ENCODE results near the gene RFC2. TPM values are rescaled to one million over a fixed set of nuclear protein-coding genes. Genes with fewer than 3 reads are reported as not detected.
"Not testable (repeated sequence)": the region's sequence is repeated elsewhere in the genome, so short reads cannot be mapped to it uniquely, and the experiment has no call there.

Gene RFC2
- total RNA-seq, 2 donors from 2014 or later = 56.7 to 71.6 TPM

- H3K27ac ChIP-seq (ENCODE audit: low read depth, low read length) = no peak overlapping the region
- Mint-ChIP-seq H3K27ac (peak overlapping the region; percentile 68), H3K4me3 (no peak overlapping the region), H3K4me1 (no peaks in the 10 kb centered on the region), H3K9me3 (no peaks in the 10 kb centered on the region), H3K27me3 (ENCODE audit: insufficient read depth) (no peaks in the 10 kb centered on the region), H3K36me3 (ENCODE audit: low read depth) (peaks cover 62% of the 10 kb centered on the region)
- no peaks in the 10 kb centered on the region for H3K9me3 ChIP-seq (ENCODE audit: control insufficient read depth, low read length)
- no peak for TF ChIP-seq CTCF (conservative IDR thresholded peaks at IDR 0.05)
- H3K4me1 ChIP-seq (ENCODE audit: control insufficient read depth, insufficient read depth, low read length) = no peaks in the 10 kb centered on the region
- peaks cover 65% of the 10 kb centered on the region for H3K36me3 ChIP-seq (ENCODE audit: control insufficient read depth, insufficient read depth, low read length)
- WGBS, 2 experiments (ENCODE audit: insufficient coverage in 1 of 2, insufficient read length in 1 of 2) = 96 to 97% methylated on average over 6 to 9 of the region's 9 CpGs
- DNase-seq = no peak
- no peak overlapping the region for H3K9ac ChIP-seq (ENCODE audit: extremely low read depth, low read length, poor library complexity, severe bottlenecking)
- H3K4me3 ChIP-seq (ENCODE audit: low read length) = no peak overlapping the region
- H3K27me3 ChIP-seq (ENCODE audit: control insufficient read depth, insufficient read depth, low read length, poor library complexity, severe bottlenecking) = no peaks in the 10 kb centered on the region
Observed at GRCh38 chr7:74228951-74229900, 25.0 kb downstream of the RFC2 start.

- Mint-ChIP-seq H3K4me3 (no peak overlapping the region), H3K27me3 (ENCODE audit: insufficient read depth) (no peaks in the 10 kb centered on the region), H3K27ac (no peak overlapping the region), H3K36me3 (ENCODE audit: low read depth) (peaks cover 43% of the 10 kb centered on the region), H3K4me1 (no peaks in the 10 kb centered on the region), H3K9me3 (no peaks in the 10 kb centered on the region)
- H3K4me3 ChIP-seq (ENCODE audit: low read length) = no peak overlapping the region
- no peaks in the 10 kb centered on the region for H3K4me1 ChIP-seq (ENCODE audit: control insufficient read depth, insufficient read depth, low read length)
- H3K27me3 ChIP-seq (ENCODE audit: control insufficient read depth, insufficient read depth, low read length, poor library complexity, severe bottlenecking) = no peaks in the 10 kb centered on the region
- H3K27ac ChIP-seq (ENCODE audit: low read depth, low read length) = no peak overlapping the region
- no peak for DNase-seq
- no peaks in the 10 kb centered on the region for H3K9me3 ChIP-seq (ENCODE audit: control insufficient read depth, low read length)
- H3K36me3 ChIP-seq (ENCODE audit: control insufficient read depth, insufficient read depth, low read length) = peaks cover 43% of the 10 kb centered on the region
- no peak overlapping the region for H3K9ac ChIP-seq (ENCODE audit: extremely low read depth, low read length, poor library complexity, severe bottlenecking)
- no peak for TF ChIP-seq CTCF (conservative IDR thresholded peaks at IDR 0.05)
- 97% methylated on average over 5 of the region's 5 CpGs; no CpG with 5 or more reads in 1 of the 2 experiments for WGBS, 2 experiments (ENCODE audit: insufficient coverage in 1 of 2, insufficient read length in 1 of 2)
Observed at GRCh38 chr7:74226633-74227032, 27.6 kb downstream of the RFC2 start.

- 92 to 95% methylated on average over 5 to 12 of the region's 12 CpGs for WGBS, 2 experiments (ENCODE audit: insufficient coverage in 1 of 2, insufficient read length in 1 of 2)
- H3K9ac ChIP-seq (ENCODE audit: extremely low read depth, low read length, poor library complexity, severe bottlenecking) = no peak overlapping the region
- peaks cover 31% of the 10 kb centered on the region for H3K36me3 ChIP-seq (ENCODE audit: control insufficient read depth, insufficient read depth, low read length)
- H3K4me3 ChIP-seq (ENCODE audit: low read length) = no peak overlapping the region
- no peaks in the 10 kb centered on the region for H3K27me3 ChIP-seq (ENCODE audit: control insufficient read depth, insufficient read depth, low read length, poor library complexity, severe bottlenecking)
- no peaks in the 10 kb centered on the region for H3K9me3 ChIP-seq (ENCODE audit: control insufficient read depth, low read length)
- no peaks in the 10 kb centered on the region for H3K4me1 ChIP-seq (ENCODE audit: control insufficient read depth, insufficient read depth, low read length)
- peaks cover 32% of the 10 kb centered on the region for H3K36me3 Mint-ChIP-seq (ENCODE audit: low read depth)
- H3K27ac ChIP-seq (ENCODE audit: low read depth, low read length) = no peak overlapping the region
- no peak for DNase-seq
- no peak for TF ChIP-seq CTCF (conservative IDR thresholded peaks at IDR 0.05)
- H3K4me1 Mint-ChIP-seq = no peaks in the 10 kb centered on the region
- no peaks in the 10 kb centered on the region for H3K27me3 Mint-ChIP-seq (ENCODE audit: insufficient read depth)
- H3K4me3 Mint-ChIP-seq = no peak overlapping the region
- no peak overlapping the region for H3K27ac Mint-ChIP-seq
- no peaks in the 10 kb centered on the region for H3K9me3 Mint-ChIP-seq
Observed at GRCh38 chr7:74225400-74225799, 28.8 kb downstream of the RFC2 start.

- H3K36me3 Mint-ChIP-seq (ENCODE audit: low read depth) = peaks cover 28% of the 10 kb centered on the region
- H3K4me1 Mint-ChIP-seq; H3K4me3 ChIP-seq (ENCODE audit: low read length); H3K27ac Mint-ChIP-seq; H3K9me3 Mint-ChIP-seq; H3K9me3 ChIP-seq (ENCODE audit: control insufficient read depth, low read length); H3K27me3 Mint-ChIP-seq (ENCODE audit: insufficient read depth); H3K4me3 Mint-ChIP-seq; H3K27me3 ChIP-seq (ENCODE audit: control insufficient read depth, insufficient read depth, low read length, poor library complexity, severe bottlenecking); H3K9ac ChIP-seq (ENCODE audit: extremely low read depth, low read length, poor library complexity, severe bottlenecking); H3K27ac ChIP-seq (ENCODE audit: low read depth, low read length); H3K4me1 ChIP-seq (ENCODE audit: control insufficient read depth, insufficient read depth, low read length); DNase-seq: not testable (repeated sequence)
- WGBS, 2 experiments (ENCODE audit: insufficient coverage in 1 of 2, insufficient read length in 1 of 2) = 92 to 93% methylated on average over 12 to 13 of the region's 13 CpGs
- H3K36me3 ChIP-seq (ENCODE audit: control insufficient read depth, insufficient read depth, low read length) = peaks cover 28% of the 10 kb centered on the region
Observed at GRCh38 chr7:74224907-74225306, 29.3 kb downstream of the RFC2 start.

Measured in endodermal cell (in vitro differentiated cells).